Stimulated activated CD4-positive, alpha-beta T cell treated with anti-CD3 and anti-CD28 coated beads, Interleukin-15, amount 100 ng/mL, for 1 hour (primary cell): ENCODE data around the gene NRP1.
"Not testable (repeated sequence)": the region's sequence is repeated elsewhere in the genome, so short reads cannot be mapped to it uniquely, and the experiment has no call there.

ENCODE experiments used
- DNase-seq, 2 donors: peaks; one replicate each; pipeline ENCODE4 v3.0.0-alpha.2; 2020; ENCODE audit warnings: low read depth in 1 of 2, low spot score in 1 of 2

The NRP1 gene

DNA sequence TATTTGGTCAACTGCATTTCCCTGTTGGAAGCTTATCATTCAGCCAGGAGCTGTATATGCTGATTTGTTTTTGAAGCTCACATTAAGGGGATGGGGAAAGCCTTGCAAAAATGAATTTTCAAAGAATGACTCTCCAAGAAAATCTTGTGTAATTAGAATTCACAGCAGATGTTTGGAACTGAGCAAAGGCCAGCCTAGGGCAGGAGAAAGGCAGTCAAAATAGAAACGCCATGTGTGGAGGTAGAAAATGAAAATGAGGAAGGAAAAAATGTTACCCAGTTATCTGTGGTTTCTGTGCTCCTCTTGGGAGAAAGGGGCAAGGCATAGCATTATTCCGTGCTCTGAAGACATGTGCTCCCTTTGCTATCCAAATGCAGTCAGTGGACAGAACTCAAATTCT is 93.5 kb downstream of the NRP1 start:
- no peak for DNase-seq

DNA sequence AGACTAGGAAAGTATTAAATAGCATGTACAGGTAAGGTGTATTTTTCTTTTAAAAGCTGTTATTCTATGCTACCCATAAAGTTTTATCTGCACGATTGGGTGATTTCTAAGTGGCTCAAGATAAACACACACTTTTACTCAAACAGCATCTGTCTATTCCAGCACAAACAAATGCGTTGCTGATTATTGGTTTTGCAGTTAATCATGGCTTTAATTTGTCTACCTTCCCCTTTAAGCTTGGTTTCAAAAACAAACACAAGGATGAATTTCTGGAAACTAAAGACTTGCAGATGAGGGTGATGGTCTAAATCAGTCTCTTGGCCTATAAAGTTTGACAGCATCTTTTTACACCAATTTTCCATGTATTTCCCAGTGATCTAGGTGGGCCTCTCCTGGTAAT is 94.2 kb downstream of the NRP1 start:
- DNase-seq: no peak

DNA sequence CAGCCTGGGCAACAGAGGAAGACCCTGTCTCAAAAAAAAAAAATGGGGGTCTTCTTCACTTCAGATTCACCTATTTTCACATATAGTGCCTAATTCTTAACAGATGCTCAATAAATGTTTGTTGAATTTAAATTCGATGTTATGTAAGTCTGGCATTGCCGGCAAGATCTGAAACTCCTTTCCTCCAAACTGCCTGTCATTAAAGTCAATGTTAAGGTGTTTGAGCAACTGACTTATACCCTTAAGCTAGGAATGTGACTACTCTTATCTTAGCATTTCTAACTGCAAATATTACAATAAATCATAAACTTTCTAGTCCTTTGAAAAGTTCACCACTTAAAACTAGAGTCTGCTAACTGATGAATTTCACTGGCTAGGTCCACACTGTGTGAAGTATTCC is 95.2 kb downstream of the NRP1 start:
- DNase-seq: no peak

DNA sequence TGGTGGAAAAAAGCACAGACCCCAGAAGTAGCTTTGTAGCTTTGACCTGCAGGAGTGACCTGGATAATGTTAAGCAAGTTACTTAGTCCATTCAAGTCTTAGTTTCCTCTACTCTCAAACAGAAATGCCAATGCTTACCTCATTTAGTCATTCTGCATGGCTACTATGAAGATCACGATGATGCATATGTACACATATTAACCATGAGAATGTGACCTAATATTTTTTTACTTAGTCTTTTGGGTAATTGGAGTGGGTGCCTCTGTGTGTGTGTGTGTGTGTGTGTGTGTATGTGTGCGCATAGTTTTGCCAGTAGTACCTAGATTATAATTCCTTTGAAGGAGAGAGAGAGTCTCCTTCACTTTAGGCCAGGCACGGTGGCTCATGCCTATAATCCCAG is 95.8 kb downstream of the NRP1 start:
- DNase-seq: no peak

DNA sequence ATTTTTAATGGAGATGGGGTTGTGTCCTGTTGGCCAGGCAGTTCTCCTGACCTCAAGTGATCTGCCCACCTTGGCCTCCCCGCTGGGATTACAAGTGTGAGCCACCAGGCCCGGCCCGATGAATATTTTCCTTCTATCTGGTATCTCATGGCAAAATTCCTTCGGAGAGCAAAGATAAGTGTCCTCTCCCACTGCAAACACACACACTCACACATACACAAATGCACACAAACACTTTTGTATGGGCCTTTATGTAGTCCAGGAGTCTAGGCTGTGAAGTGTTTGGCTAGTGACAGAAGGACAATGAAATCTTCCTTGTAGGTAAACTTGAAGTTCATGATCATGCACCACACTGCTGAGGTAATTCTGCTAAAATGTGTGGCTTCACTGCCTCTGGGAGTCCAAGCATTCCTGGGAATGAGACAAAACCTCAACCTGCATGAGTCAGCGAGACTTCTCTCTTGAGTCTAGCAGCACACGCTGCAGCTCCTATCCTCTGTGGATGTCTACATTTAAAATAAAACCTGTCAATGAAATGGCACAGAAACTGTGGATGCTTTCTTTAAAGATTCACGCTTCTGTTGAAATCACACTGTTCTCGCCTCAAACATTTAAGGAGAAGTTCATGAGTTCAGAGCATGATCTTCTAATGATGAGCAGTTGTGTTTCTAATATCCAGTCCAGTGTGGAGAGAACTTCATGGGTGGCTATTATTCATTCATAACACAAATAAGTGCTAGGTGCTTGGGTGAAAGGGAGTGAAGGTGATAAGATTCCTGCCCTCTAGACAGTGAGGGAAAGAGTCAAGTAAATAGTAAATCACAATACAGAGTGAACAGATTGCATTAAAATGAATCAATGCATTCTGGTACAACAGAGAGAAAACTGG is 96.5 kb downstream of the NRP1 start:
- DNase-seq: no peak

DNA sequence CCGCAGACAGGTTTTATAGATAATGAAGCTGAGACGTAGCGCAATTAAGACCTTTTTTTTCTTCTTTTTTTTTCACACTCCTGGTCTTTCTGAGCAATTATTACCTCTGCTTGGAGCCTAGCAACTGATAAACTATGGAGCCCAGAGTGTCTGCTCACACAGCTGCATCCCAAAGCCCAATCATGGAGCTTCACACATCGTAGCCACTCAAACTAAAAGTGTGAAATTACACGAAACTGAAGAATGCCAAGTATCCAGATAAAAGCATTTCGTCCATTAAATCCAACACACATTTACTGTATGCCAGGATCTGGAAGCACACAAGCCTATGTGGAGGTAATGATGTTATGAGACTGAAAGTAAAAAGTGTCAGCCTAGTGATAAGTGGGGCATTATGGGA is 97.6 kb downstream of the NRP1 start:
- no peak for DNase-seq

DNA sequence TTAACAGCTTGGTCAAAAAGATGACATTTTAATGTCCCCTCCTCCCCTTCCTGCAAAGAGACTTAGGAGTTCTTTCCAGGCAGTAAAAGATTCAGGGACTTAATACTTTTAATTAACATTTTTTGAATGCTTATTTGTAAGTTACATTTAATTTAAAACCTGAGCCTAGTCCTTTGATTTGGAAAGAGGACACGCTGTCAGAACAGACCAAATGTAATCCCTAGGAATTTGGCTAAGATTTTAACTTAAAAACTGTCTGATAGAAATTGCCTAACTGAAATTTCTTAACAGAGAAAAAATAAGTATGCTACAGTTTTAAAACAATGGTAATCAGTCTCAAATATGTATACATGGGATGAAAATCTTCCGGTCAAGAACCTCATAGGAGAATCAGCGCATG is 98.5 kb downstream of the NRP1 start:
- DNase-seq: no peak

DNA sequence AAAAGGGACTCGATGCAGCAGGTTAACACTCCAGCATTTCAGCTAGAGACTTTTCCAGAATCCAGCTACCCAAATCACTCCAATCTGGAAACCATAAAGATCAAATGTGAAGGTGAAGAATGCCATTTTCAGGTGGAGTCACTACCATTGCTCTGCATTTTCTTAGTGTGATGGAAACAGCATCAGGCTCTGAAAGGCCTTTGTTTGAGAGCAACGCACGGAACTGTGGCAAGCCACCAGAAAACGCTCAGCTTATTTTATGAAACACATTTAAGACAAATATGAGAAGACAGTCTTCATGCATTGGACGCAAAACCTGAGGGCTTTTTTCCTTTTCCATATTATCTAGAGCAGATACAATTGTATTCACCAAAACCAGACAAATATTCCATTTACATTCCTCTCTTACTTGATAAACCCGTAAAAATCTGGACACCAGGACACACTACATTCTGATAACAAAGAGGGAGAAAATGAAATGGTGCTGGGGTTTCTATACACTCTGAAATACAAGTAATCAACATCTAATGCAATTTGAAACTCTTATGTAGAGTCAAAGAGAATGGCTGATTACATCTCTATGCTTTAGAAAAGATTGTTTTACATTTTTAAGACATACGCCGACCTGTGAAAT is 99.1 kb downstream of the NRP1 start:
- no peak for DNase-seq

DNA sequence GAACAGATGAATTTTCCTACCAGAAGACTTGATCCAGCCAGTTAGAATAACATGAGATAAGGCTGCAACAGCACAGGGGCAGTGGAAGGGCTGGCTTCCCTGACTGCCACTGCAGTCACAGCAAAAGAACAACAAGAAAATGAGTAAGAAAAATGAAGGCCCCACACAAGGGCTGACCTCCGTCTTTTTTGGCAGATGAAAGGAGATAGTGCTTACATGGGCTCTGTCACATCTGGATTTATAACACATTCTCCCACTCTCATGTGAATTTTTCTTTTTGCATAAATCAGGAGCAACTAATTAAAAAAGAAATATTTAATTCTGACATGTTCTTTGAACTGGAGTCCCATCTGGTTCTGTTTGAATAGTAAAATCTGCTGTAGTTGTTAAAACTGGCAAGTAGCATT is 99.6 kb downstream of the NRP1 start:
- DNase-seq: no peak

DNA sequence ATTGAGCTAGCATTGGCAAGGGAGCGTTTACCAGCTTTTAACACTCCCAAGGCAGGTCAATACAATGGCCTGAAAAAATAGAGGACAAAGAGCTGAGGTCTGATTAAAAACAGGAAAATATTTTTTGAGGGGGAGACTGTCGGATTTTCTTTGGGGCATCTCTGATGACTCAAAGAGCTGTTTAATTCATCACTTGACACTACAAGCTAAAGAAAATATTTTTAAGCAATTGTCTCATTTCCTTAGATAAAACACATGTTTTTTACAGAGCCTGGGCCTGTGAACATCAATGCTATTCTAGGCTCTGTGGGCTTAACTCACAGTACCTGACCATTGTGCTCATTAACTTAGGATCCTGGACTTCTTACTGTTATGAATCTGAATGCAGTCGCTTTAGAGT is 100.8 kb downstream of the NRP1 start:
- no peak for DNase-seq

DNA sequence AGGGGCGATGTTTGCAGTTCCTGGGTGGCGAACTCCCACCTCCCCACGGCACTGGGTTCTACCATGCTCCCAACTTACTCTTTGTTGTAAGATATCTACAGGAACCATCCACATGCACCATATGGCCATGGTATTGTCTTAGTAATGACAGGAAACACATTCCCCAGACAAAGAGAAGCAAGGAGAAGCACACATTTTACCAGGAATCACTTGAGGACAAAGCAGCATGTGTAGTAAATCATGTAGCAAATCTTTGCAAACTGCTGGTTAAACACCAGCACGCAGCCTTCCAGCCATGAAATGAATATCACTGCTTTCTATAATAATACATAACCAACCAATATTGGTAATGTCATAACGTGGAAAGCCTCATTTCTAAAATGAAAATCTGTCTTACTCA is 101.2 kb downstream of the NRP1 start:
- DNase-seq: no peak

DNA sequence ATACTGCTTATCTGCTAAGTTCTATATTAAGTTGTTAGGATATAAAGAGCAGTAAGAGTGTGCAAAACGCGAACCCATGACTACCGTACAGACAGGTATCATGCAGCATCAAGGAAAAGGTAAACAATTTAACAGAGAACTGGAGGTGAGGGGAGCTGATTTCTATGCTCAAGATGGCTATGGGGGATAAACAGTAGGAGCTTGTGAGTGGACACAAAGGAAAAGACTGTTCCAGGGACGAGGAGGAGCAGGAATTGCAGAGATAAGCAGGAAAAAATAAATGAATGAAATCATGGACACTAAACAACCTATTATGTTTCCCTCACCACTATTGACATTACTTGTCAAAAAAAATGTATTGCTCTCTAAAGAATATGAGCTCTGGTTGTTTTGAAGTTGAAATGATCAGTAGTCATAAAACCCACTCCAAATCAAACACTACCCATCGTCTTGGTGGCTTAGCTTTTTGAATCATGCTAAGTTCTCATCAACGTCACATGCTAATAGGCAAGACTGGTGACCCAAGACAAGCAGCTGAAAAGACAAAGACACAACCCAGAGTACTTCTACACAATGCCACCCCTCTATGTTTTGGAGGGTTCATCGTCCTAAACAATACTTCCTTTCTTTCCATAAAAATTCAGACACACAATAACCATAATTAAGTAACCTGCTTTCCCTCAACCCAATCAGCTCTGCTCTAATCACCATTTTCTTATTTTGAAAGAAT is 102.7 kb downstream of the NRP1 start:
- DNase-seq: no peak

DNA sequence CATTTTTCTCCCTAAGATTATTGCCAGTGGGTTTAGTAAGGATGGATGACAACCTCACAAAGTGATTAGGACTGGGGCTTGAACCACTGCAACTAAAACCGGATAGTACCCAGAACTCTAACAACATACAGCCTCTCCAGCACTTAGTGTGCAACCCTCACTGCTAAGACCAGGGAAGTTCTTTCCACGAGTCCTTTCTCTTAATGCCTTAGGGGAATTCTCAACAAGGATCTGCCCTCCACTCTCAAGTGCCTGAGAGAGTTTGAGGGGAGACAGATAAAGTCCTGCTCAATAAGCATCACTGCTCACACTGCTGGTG is 104.6 kb downstream of the NRP1 start:
- no peak for DNase-seq

DNA sequence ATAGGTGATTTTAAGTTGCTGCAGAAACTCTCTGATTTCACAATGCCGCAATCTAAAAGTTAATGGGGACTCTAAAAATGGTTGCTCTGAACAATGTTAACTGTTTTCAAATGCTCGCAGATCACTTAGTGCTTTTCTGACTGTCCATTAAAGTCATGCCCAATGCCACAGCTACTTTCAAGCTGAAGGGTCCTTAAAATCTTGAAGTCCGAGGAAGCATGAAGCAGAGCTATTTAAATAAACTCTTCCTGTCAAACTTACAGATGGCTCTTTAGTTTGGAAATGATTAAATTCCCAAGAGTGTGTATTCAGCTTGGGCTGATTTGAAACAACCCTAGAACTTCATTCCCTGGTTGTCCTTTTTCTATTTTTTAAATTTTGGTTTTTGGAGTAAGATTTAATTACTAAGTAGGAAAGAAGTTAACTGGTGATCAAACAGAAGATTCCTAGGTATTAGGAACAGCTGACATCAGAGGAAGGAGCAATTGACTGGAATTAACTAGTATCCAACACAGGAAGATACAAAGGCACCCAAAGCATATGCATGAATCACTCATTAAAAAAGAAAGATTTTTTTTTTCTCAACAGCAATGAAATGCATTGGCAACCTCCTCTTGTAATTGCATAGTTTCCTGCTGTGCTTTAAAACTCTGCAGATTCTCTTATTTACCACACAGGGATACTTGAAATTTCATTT is 105.1 kb downstream of the NRP1 start:
- no peak for DNase-seq

DNA sequence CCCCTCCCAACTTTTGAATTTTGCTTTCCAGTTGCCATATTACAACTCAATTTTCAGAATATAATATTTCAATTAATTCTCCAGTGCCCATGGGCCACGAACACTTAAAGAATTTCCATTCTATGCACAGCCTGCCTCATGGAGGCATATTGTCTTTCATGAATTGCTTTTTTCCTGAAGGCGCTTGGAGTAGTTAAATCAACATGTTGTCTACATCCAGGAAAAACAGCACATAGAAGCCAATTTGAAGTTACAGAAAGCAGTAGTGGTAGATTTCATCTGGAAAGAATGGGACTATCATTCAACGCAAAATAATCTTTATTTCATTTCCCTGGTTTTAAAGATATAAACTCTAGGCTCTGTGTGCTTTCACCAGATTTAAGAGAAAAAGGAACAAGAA is 106.0 kb downstream of the NRP1 start:
- no peak for DNase-seq

DNA sequence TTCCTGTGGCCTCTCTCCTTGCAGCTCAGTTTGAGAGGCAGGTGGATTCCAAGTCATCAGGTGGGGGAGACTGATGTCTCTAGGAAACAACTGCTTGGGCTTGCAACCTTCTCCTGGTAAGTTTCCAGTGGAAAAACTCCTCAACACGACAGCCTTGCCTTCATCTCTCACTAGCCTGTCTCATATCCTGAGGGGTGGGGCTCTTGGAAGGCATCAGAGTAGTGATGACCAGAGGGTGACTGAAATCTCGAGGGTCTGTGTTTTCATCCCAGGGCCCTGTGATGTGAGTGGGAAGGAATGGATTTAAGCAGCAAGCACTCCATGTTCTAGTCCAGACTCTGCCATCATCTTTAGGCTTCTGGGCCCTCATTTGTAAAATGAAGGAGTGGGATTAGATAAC is 107.0 kb downstream of the NRP1 start:
- no peak for DNase-seq

DNA sequence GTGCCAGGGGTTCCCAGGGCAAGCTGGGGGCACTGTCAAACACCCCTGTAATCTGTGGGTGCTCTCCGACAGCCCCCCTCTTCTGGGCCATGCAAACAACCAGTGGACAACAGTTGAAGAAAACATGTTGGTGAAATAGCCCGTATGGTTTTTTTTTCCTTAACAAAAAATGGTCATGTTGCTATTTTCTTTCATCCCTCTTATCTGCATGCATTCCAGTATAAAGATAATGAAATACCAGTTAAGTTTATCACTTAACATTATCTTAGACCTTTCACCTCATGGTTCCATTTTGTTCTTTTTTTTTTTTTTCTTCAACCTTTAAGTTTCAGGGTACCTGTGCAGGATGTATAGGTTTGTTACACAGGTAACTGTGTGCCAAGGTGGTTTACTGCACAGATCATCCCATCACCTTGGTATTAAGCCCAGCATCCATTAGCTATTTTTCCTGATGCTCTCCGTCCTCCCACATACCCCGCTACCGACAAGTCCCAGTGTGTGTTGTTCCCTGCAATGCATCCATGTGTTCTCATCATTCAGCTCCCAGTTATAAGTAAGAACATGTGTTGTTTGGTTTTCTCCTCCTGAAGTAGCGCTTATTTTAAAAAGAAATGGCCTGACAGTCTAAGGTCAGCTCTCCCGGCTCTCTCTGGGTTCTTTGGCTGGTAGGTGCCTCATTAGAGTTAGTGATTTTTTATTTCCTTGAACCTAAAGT is 110.1 kb downstream of the NRP1 start:
- DNase-seq: no peak

DNA sequence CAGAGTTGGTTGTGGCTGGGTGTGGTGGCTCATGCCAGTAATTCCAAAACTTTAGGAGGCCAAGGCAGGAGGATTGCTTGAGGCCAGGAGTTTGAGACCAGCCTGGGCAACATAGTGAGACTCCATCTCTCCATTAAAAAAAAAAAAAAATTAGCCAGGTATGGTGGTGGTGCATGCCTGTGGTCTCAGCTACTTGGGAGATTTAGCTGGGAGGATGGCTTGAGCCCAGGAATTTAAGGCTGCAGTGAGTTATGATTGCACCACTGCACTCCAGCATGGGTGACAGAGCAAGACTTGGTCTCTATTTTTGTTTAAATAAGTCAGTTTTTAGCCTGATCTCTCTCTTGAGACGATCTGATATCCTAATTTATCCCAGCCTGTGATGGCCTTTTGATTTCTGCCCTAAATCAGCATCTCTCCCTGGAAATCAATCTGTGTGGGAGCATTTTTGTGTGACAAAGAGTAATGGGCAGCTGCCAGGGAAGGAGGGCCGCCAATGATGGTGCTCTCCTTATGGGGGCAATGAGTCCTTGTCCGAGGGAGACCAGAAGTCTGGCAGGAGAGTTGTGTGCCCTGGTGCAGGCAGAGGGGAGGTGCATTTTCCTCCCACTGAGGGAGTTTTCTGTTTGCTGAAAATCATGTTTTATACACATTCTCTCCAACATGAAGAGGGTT is 111.0 kb downstream of the NRP1 start:
- no peak for DNase-seq

DNA sequence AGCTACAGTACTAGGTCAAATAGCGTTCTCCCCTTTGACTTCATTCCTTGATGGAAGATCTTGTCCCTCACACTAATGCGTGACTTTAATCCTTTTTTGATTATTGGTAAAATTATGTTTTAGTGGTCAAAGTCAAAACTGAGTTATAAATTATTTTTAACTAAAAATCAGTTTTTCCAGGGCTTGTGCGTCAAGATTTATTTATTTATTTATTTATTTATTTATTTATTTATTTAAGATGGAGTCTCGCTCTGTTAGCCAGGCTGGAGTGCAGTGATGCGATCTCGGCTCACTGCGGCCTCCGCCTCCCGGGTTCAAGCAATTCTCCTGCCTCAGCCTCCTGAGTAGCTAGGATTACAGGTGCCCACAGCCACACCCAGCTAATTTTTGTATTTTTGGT is 112.2 kb downstream of the NRP1 start:
- DNase-seq: not testable (repeated sequence)

DNA sequence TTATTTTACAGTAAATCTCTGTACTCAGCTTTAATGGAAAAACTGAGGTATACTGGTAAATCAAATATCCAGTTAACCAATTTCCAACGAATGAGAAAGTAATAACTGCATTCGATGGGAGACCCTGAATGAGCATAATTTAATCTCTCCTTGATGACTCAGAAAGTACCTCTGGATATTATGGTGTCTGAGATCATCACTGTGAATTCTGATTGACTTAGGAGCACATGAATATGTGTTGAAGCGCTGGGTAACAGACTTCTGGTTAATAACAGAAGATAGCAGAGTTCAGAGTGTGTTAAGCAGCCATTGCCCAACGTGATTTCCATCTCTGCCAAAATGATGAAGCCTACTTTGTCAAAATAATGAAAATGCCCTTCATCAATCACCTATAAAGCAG is 116.6 kb downstream of the NRP1 start:
- DNase-seq: no peak
